GM21423 (cell line): ENCODE data around the gene SCARB1.

Experiments used
- ATAC-seq: cut with Tn5 transposase; IDR thresholded peaks from one replicate; pipeline ENCODE4 v1.9.1; 2021; ENCODE audit warnings: mild to moderate bottlenecking, moderate library complexity; ENCODE audit not compliant: unreplicated experiment

SCARB1 gene

GRCh38 chr12:124824195-124824594 lies 39.5 kb downstream of the SCARB1 start:
- no peak for ATAC-seq

- no peak for ATAC-seq
Observed at GRCh38 chr12:124823272-124823970, 40.2 kb downstream of the SCARB1 start.

GRCh38 chr12:124822218-124822617 lies 41.4 kb downstream of the SCARB1 start:
- ATAC-seq: no peak

GRCh38 chr12:124821252-124822200 lies 42.1 kb downstream of the SCARB1 start:
- ATAC-seq: no peak

GRCh38 chr12:124820199-124820598 lies 43.5 kb downstream of the SCARB1 start:
- ATAC-seq: no peak

GRCh38 chr12:124819525-124819924 lies 44.1 kb downstream of the SCARB1 start:
- no peak for ATAC-seq

GRCh38 chr12:124819080-124819479 lies 44.6 kb downstream of the SCARB1 start:
- no peak for ATAC-seq

- no peak for ATAC-seq
Observed at GRCh38 chr12:124817076-124818000, 46.3 kb downstream of the SCARB1 start.

GRCh38 chr12:124816295-124816854 lies 47.3 kb downstream of the SCARB1 start:
- ATAC-seq: no peak

GRCh38 chr12:124814741-124815613 lies 48.7 kb downstream of the SCARB1 start:
- no peak for ATAC-seq

- no peak for ATAC-seq
Observed at GRCh38 chr12:124813782-124814181, 49.9 kb downstream of the SCARB1 start.

- ATAC-seq: no peak
Observed at GRCh38 chr12:124812979-124813378, 50.7 kb downstream of the SCARB1 start.

- no peak for ATAC-seq
Observed at GRCh38 chr12:124812356-124812755, 51.3 kb downstream of the SCARB1 start.

GRCh38 chr12:124811633-124812032 lies 52.0 kb downstream of the SCARB1 start:
- ATAC-seq: no peak

- ATAC-seq: no peak
Observed at GRCh38 chr12:124809878-124810277, 53.8 kb downstream of the SCARB1 start.

- no peak for ATAC-seq
Observed at GRCh38 chr12:124809391-124809790, 54.3 kb downstream of the SCARB1 start.

- no peak for ATAC-seq
Observed at GRCh38 chr12:124808272-124808671, 55.4 kb downstream of the SCARB1 start.

- no peak for ATAC-seq
Observed at GRCh38 chr12:124805876-124806668, 57.6 kb downstream of the SCARB1 start.

- ATAC-seq: no peak
Observed at GRCh38 chr12:124805050-124805449, 58.6 kb downstream of the SCARB1 start.
